CD4-positive, alpha-beta T cell treated with Interleukin-17A for 4 hours (primary cell): ENCODE data around the gene STMN3.

Source experiments
- DNase-seq: peaks from one replicate; pipeline ENCODE4 v3.0.0-alpha.2; 2020; ENCODE audit warnings: mixed read lengths

STMN3 gene

DNA sequence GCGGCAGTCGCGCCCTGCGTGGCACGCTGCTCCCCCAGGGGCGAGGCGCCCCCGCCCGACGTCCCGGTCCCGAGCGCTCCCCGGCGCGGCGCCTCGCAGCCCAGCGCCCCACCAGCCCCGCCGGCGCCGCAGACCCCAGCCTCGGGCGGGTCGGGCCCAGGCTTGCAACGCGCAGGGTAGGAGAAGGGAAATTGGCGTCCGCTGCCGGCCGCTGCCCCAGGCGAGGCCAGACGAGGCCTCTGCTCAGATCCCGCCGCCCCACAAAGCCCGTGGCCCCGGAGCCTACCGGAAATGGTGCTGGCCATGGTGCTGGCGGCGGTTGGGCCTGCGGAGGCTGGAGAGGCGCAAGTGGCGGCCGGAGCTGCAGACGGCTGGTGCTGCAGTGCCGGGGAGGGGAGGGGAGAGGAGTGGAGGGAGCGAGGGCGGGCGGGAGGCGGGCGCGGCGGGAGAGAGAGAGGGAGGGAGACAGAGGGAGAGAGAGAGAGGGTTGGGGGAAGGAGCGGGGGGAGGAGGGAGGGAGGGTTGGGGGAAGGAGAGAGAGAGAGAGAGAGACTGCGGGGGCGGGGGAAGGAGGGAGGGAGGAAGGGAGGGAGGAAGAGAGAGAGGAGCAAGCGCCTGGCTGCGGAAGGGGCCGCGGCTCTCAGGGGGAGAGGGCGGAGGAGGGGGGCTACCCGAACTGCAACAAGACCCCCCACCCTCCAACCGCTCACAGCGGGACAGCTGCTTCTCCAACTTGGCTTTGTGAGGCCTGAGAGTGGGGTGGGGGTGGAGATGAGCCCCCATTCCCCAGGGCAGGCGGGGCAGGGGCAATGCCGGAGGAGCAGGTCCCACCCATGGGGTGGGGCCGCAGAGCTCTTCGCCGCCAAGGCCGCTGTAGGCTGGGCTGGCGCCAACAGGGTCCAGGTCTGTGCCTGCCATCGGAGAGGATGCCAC is at the start of gene STMN3:
TSS of gene STMN3 (minus strand) at position 384 of the 933 bp plus-strand sequence. CDS start at position 305, 79 bp downstream.
- peak; percentile 86 for DNase-seq

DNA sequence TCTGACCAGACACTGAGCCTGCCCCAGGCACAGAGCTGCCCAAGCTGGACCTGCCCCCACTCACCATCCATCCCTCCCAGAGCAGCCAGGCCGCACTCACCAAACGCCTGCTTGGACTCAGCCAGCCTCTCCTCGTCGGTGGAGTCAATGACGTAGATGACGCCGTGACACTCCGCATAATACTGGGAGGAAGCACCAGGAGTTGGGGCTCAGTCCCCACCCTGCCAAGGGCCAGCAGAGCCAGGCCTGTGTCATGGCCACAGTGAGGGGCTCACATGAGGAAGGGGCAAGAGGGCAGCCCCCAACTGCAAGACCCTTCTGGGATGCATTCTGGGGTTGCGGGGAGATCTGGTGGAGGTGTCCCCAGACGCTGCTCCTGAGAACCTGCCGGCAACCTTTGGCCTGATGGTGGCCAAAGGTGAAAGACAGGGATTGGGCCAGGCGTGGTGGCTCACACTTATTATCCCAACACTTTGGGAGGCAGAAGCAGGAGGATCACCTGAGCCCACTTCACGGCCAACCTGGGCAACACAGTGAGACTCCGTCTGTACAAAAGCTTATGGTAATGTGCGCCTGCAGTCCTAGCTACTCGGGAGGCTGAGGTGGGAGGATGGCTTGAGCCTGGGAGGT is 48.9 kb upstream of the STMN3 start:
- DNase-seq: no peak

DNA sequence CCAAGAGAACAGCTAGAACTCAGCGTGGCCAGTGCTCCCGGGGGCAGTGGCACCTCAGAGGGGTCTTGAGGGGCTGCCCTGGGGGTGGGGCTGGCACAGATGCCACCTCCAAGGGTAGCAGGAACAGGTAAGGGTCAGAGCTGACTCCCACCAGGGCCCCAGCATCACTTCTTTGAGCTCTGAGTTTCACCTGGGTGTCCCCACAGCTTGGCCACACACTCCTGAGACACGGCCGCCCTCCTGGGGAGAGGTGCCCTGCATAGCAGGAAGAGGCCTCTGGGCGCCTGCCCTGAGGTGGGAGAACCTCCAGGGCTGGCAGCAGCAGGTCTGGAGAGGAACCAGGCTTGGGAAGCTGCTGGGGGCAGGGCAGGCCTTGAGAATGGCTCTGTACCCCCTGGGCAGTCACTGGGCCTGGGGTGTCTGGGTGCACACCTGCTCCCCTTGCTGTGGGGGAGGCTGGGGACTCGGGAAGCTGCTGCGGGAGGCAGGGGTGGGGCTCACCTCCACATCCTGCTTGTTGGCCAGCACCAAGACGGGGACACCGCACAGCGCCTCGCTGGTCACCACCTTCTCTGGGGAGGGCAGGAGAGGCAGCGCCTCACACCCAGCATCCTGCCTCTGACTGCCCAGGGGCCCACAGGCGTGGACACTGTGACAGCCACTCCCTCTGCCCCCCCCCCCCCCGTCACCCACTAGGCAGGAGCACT is 48.3 kb upstream of the STMN3 start:
- no peak for DNase-seq

DNA sequence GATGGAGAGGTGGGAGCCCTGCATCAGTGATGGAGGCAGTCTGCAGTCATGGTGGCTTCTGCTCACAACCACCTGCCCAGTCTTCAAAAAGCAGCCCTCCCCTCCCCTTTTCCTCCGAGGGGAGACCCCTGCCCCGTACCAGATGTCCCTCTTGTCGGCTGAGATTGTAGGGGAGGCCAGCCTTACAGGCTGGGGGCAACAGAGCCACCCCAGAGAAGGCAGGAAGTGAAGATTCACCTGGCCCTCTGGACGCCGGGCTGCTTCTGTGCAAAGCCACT is 47.8 kb upstream of the STMN3 start:
- DNase-seq: no peak

DNA sequence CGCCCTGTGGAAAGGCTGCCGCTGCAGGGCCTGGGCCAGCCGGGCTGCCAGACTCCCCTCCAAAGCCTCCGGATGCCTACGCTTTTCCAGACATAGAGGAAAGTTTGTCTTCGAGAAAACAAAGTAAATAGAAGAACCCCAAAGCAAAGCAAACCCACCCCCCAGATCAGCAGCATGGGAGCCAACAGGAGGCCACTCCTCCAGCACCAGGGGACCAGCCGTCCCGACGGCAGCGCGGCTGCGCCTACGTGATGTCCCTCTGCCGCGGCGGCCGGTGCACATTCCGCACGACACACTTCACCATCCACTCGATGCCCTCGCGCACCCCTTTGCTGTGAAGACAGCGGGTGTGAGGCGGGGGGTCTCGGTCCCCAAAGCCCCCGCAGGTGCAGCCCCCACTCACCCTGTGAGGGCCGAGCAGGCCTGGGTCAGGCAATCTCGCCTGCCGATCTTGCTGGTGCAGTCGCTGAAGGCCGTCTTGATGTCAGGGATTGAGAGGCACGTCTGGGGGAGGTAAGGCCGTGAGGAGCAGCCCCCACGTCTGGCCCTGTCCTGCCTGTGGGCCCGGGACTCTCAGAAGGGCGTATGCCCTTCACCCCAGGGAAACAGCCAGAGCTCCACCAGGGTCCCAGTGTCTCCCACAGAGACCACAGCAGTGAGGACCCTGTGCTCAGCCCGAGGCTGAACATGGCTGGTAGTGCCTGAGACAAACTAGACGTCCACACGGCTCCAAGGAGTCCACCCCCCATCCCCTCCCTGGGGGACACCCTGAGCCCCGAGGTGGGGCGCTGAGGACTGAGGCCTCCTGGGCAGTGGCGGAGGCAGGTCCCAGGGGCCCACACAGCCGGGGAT is 47.2 kb upstream of the STMN3 start:
- no peak for DNase-seq

DNA sequence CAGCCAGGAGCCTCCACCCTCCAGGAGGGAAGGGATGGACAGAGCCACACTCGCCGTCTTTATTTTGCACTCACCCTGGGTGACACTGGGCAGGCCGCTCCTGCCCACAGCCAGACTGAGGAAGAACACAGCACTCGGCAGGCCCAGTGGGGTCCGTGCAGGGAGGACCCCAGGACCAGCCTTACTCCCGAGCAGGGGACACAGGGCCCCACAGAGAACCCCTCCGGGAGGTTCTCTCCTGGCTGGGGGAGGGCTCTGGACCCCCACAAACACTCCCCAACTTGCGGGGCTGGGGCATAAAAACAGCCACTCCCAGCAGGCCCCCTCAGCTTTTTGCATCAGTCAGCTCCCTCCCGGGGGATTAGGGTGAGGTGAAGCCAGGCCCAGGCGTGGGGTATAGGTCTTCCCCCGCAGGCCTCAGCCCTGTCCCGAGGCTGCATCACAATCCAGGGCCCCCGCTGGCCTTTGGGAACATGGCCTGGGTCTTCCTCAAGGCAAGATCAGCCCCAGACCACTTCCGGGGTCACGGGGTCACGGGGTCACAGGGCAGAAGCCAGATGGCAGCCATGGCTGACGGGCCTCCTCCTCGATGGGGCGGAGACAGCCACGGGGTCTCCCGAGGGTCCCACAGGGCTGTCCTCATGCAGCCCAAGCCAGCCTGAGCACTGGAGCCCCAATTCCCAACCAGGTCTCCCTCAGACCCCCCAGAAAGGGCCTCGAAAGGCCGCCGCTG is 46.4 kb upstream of the STMN3 start:
- DNase-seq: no peak

DNA sequence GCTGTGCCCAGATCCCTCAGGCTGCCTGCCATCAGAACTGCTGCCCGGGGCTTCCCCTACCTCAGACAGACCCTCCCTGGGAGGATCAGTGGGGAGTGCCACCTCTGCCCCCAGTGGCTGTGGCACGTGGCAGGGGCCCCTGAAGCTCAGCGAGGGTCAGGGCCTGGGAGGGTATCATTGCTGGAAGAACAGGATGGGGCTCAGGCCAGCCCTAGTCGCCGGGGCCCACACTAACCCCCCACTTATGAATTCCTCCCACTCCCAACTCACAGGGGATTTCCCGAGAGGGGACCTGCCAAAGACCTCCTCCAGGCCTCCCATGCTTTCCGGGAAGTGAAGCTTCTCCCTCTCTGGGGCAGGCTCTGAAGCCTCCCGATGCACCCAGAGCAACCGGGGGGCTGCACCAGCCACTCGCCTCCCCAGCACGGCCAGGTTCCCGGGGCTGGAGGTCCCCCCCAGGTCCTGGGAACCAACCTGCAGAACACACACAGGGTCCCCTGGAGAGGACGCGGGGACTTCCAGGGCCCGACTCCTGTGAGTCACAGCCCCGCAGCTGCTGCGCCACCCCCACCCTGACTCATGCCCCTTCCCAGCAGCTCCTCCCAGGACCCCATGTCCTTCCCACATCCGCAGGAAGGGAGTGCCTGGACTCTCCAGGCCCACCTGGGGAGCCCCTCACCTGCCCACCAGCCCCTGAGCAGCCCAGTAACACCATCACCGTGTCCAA is 45.7 kb upstream of the STMN3 start:
- DNase-seq: peak; percentile 31

DNA sequence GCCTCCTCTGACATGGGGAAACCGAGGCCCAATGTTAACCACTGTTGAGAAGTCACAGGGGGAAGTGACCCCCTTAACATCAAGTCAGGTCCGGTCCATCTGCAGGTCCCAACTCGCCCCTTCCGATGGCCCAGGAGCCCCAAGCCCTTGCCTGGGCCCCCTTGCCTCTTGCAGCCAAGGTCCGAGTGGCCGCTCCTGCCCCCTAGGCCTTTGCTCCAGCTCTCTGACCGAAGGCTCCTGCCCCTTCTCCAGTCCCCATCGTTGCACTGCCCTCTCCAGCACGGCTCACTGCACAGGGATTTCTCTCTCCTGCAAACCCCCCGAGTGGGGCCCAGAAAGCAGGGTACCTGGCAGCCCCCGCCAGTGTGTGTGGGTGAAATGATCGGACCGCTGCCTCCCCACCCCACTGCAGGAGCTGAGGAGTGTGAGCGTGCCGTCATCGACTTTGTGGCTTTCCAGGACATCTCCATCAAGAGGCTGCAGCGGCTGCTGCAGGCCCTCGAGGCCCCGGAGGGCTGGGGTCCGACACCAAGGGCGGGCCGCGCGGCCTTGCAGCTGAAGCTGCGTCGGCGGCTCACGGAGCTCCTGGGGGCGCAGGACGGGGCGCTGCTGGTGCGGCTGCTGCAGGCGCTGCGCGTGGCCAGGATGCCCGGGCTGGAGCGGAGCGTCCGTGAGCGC is 44.8 kb upstream of the STMN3 start:
- DNase-seq: no peak

DNA sequence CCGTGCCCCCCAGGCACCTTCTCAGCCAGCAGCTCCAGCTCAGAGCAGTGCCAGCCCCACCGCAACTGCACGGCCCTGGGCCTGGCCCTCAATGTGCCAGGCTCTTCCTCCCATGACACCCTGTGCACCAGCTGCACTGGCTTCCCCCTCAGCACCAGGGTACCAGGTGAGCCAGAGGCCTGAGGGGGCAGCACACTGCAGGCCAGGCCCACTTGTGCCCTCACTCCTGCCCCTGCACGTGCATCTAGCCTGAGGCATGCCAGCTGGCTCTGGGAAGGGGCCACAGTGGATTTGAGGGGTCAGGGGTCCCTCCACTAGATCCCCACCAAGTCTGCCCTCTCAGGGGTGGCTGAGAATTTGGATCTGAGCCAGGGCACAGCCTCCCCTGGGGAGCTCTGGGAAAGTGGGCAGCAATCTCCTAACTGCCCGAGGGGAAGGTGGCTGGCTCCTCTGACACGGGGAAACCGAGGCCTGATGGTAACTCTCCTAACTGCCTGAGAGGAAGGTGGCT is 44.2 kb upstream of the STMN3 start:
- no peak for DNase-seq

DNA sequence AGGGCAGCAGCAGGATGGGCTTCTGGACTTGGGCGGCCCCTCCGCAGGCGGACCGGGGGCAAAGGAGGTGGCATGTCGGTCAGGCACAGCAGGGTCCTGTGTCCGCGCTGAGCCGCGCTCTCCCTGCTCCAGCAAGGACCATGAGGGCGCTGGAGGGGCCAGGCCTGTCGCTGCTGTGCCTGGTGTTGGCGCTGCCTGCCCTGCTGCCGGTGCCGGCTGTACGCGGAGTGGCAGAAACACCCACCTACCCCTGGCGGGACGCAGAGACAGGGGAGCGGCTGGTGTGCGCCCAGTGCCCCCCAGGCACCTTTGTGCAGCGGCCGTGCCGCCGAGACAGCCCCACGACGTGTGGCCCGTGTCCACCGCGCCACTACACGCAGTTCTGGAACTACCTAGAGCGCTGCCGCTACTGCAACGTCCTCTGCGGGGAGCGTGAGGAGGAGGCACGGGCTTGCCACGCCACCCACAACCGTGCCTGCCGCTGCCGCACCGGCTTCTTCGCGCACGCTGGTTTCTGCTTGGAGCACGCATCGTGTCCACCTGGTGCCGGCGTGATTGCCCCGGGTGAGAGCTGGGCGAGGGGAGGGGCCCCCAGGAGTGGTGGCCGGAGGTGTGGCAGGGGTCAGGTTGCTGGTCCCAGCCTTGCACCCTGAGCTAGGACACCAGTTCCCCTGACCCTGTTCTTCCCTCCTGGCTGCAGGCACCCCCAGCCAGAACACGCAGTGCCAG is 43.6 kb upstream of the STMN3 start, which contains the start of gene TNFRSF6B:
TSS of gene TNFRSF6B (plus strand) at position 25 of the 729 bp plus-strand sequence. CDS start at position 141, 116 bp downstream.
- DNase-seq: peak; percentile 41

DNA sequence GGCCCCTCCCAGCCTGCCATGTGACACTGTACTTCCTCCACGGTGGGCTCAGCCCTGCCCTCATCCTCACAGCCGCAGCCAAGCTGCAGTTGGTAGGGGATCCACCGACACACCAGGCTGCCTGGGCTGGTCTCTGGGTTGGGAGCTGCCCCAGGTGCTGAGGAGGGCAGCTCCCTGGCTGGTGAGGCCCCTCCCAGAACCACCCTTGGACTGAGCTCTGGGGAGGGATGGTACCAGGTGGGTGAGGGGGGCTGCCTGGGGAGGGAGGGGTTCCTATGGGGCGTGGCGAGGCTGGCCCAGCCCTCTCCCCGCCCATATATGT is 43.0 kb upstream of the STMN3 start:
- peak; percentile 36 for DNase-seq

DNA sequence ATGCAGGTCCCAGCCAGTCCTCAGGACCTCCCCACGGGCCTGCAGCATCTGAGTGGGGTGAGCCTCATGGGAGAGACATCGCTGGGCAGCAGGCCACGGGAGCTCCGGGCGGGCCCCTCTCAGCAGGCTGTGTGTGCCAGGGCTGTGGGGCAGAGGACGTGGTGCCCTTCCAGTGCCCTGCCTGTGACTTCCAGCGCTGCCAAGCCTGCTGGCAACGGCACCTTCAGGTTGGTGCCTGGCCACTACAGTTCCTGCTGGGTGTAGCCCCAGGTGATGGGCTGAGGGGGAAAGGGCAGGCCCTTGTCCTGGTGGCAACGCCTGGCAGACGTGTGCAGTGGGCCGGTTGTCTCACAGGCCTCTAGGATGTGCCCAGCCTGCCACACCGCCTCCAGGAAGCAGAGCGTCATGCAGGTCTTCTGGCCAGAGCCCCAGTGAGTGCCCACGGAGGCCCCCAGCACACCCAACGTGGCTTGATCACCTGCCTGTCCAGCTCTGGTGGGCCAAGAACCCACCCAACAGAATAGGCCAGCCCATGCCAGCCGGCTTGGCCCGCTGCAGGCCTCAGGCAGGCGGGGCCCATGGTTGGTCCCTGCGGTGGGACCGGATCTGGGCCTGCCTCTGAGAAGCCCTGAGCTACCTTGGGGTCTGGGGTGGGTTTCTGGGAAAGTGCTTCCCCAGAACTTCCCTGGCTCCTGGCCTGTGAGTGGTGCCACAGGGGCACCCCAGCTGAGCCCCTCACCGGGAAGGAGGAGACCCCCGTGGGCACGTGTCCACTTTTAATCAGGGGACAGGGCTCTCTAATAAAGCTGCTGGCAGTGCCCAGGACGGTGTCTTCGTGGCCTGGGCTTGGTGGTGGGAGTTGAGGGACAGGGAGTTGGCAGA is 42.4 kb upstream of the STMN3 start:
- DNase-seq: no peak

DNA sequence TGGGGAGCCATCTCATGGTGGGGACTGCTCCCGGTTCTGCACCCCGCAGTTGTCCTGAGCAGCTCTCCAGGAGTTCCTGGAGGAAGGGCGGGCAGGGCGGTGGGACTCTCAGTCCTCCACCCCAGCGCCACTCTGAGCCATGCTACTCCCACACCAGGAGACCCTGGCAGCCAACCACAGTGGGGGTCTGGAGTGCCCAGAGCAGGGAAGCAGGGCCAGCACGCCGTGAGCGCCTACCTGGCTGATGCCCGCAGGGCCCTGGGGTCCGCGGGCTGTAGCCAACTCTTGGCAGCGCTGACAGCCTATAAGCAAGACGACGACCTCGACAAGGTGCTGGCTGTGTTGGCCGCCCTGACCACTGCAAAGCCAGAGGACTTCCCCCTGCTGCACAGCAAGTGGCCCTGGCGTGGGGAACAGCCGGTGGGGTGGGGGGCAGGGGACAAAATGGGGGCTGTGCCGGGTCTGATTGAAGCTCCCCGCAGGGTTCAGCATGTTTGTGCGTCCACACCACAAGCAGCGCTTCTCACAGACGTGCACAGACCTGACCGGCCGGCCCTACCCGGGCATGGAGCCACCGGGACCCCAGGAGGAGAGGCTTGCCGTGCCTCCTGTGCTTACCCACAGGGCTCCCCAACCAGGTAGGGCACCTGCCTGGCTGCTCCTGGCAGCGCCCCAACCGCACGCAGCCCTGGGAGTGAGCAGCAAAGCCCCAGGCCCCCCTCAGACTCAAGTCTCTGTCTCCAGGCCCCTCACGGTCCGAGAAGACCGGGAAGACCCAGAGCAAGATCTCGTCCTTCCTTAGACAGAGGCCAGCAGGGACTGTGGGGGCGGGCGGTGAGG is 41.6 kb upstream of the STMN3 start:
- DNase-seq: no peak

DNA sequence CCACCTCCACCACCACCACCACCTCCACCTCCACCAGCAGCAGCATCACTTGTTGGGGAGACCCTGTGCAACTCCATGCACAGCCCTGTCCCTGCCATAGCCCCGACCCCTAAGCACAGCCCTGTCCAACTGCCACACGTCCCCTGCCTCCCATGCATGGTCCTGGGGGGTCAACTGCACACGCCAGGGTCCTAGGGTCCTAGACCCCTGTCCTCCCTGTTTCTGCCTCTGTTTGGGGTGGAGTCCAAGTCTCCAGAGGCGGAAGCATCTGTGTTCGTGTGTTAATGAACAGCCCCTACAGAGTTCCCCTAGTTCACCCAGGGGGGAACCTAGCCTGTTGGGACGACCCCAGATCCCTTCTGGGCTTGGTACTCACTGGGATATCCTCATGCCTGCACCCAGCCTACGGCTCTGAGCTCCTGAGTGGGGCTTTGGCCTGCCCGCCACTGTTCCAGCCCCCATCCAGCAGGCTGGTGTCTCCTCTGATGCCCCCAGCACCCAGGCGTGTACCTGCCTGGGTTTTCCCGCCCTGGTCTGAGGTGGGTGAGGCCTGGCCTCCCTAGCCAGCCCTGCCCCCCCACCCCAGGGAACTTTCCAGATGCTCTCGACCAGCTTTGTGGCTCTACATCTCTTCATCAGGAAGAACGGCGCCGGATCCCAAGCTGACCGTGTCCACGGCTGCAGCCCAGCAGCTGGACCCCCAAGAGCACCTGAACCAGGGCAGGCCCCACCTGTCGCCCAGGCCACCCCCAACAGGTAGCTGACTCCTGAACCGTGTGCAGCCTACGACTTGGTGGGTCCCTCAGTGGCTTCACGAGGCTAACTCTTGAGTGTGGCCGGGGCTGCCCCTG is 40.7 kb upstream of the STMN3 start:
- DNase-seq: no peak

DNA sequence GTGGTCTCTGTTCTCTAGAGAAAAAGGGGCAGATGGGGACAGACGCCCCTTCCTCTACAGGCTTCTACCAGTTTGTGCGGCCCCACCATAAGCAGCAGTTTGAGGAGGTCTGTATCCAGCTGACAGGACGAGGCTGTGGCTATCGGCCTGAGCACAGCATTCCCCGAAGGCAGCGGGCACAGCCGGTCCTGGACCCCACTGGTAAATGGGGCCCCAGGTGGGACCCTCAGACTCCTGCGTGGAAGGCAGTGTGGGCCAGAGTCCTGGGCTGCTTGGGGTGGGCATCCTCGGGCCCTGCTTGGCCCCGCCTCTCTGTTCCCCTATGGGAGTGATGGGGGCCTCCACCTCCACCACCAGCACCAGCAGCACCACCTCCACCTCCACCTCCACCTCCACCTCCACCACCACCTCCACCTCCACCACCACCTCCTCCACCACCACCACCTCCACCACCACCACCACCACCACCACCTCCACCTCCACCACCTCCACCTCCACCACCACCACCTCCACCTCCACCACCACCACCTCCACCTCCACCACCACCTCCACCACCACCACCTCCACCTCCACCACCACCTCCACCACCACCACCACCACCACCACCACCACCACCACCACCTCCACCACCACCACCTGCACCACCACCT is 40.0 kb upstream of the STMN3 start:
- no peak for DNase-seq

DNA sequence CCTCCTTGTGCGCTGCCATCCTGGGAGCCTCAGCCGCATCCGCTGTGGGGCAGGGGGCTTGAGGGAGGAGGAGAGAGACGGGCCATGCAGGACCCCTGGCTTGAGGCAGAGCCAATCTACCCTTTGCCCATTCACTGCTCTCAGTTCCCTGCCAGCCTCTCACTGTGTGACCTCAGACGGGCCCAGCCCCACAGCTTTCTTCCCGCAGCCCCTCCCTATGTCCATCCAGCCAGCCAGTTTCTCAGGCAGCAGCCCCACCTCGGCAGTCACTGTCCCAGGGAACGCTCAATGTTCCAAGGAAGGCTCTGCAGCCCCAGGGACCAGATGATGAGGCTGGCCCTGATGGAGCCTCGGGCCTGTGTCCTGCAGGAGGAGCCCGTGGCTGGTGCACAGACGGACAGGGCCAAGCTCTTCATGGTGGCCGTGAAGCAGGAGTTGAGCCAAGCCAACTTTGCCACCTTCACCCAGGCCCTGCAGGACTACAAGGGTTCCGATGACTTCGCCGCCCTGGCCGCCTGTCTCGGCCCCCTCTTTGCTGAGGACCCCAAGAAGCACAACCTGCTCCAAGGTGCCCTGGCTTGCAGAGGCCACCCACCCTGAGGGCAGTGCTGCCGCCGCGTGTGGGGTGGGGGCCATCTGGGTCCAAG is 39.3 kb upstream of the STMN3 start:
- DNase-seq: no peak
